Uterus (tissue), 4 donors: ENCODE measurements around the gene CCT8L2. TPM values are rescaled to one million over a fixed set of nuclear protein-coding genes. Genes with fewer than 3 reads are reported as not detected.
"Not testable (repeated sequence)": the region's sequence is repeated elsewhere in the genome, so short reads cannot be mapped to it uniquely, and the experiment has no call there.

Source experiments
- DNase-seq, 2 donors: peaks; one replicate each; pipeline ENCODE4 v3.0.0-alpha.2; 2019 to 2020
- H3K27ac ChIP-seq, 2 donors: fragments of 200-600 bp; sonication (generic); 1 replicate in 1 of 2; 2 replicates in 1 of 2; pipeline ENCODE4 v1.5.1; 2016 to 2018
- H3K27me3 ChIP-seq, 2 donors: fragments of 200-600 bp; sonication (generic); one replicate each; pipeline ENCODE4 v1.5.1; 2018 to 2019; ENCODE audit warnings: control low read depth in 1 of 2
- H3K36me3 ChIP-seq, 2 donors: fragments of 200-600 bp; sonication (generic); one replicate each; pipeline ENCODE4 v1.5.1; 2019; ENCODE audit warnings: control low read depth in 1 of 2
- H3K4me1 ChIP-seq, 2 donors: fragments of 200-600 bp; sonication (generic); one replicate each; pipeline ENCODE4 v1.5.1; 2018 to 2019; ENCODE audit warnings: control low read depth in 1 of 2
- H3K4me3 ChIP-seq, 2 donors: fragments of 200-600 bp; sonication (generic); 1 replicate in 1 of 2; 2 replicates in 1 of 2; pipeline ENCODE4 v1.5.1; 2018 to 2019; ENCODE audit warnings: mild to moderate bottlenecking in 1 of 2
- H3K9me3 ChIP-seq, 2 donors: fragments of 200-600 bp; sonication (generic); one replicate each; pipeline ENCODE4 v1.5.1; 2019; ENCODE audit warnings: control low read depth in 1 of 2
- CTCF ChIP-seq, 4 experiments: fragments of 200-600 bp in 2 of 4; fragments of 450-650 bp in 2 of 4; sonication (generic) in 2 of 4; IDR thresholded peaks; one replicate each; pipeline ENCODE4 v1.5.1; 2016 to 2019; ENCODE audit warnings: antibody characterized with exemption in 4 of 4, mild to moderate bottlenecking in 2 of 4, moderate library complexity in 1 of 4
- POLR2A ChIP-seq, 2 donors: fragments of 450-650 bp; IDR thresholded peaks; one replicate each; pipeline ENCODE4 v1.6.1; 2016; ENCODE audit warnings: antibody characterized with exemption in 2 of 2, mild to moderate bottlenecking in 1 of 2, moderate library complexity in 1 of 2
- intact Hi-C: fragments of 100-400 bp; cut with DNase I; formaldehyde crosslinking; loops from one replicate; pipeline ENCODE4 v1.15.1; 2023; ENCODE audit warnings: low total_unique reads
- total RNA-seq, 4 donors: library from RNA; depleted of rRNA in 3 of 4; stranded (reverse); fragments of >200 nt in 3 of 4; gene quantifications; one replicate each; pipeline versions ENCODE4 v1.1.0 to v1.2.4, GENCODE V29; 2014 to 2023
- donor health status: DM: yes; HTN: yes; CAD: no.

Gene CCT8L2
- total RNA-seq, 4 donors from 2014 or later: not detected

DNA sequence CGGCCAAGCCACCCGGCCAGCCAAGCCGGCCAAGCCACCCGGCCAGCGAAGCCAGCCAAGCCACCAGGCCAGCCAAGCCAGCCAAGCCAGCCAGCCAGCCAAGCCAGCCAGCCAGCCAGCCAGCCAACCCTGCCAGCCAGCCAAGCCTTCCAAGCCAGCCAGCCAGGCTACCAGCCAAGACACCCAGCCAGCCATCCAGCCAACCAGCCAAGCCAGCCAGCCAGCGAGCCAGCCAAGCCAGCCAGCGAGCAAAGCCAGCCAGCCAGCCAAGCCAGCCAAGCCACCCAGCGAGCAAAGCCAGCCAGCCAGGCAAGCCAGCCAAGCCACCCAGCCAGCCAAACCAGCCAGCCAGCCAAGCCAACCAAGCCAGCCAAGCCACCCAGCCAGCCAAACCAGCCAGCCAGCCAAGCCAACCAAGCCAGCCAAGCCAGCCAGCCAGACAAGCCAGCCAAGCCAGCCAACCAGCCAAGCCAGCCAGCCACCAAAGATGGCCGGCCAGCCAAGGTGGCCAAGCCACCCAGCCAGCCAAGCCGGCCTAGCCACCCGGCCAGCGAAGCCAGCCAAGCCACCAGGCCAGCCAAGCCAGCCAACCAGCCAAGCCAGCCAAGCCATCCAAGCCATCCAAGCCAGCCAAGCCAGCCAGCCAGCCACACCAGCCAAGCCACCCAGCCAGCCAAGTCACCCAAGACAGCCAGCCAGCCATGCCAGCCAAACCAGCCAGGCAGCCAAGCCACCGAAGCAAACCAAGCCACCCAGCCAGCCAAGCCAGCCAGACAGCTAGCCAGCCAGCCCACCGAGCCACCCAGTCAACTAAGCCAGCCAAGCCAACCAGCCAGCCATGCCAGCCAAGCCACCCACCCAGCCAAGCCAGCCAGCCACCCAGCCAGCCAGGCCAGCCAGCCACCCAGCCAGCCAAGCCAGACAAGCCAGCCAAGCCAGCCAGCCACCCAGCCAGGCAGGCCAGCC lies 28.8 kb downstream of the CCT8L2 start:
- TF ChIP-seq CTCF (IDR thresholded peaks at IDR 0.05): no peak
- TF ChIP-seq POLR2A (IDR thresholded peaks at IDR 0.05): no peak
- intact Hi-C loops: no loop called here
- Histone ChIP-seq H3K4me3 (no peak overlapping the region), H3K36me3 (no peaks in the 10 kb centered on the region), H3K9me3 (peaks cover 0 to 4% of the 10 kb centered on the region in 2 donors), H3K27ac (no peak overlapping the region), H3K27me3 (no peaks in the 10 kb centered on the region), H3K4me1 (no peaks in the 10 kb centered on the region)
- no peak for DNase-seq

GRCh38 chr22:16562711-16563554 lies 29.7 kb downstream of the CCT8L2 start:
- no peak for DNase-seq
- Histone ChIP-seq H3K27ac (no peak overlapping the region), H3K4me1 (no peaks in the 10 kb centered on the region), H3K4me3 (no peak overlapping the region), H3K36me3 (no peaks in the 10 kb centered on the region), H3K27me3 (no peaks in the 10 kb centered on the region), H3K9me3 (peaks cover 0 to 4% of the 10 kb centered on the region in 2 donors)
- intact Hi-C loops: no loop called here
- TF ChIP-seq CTCF (IDR thresholded peaks at IDR 0.05) (no peak), POLR2A (IDR thresholded peaks at IDR 0.05) (no peak)

DNA sequence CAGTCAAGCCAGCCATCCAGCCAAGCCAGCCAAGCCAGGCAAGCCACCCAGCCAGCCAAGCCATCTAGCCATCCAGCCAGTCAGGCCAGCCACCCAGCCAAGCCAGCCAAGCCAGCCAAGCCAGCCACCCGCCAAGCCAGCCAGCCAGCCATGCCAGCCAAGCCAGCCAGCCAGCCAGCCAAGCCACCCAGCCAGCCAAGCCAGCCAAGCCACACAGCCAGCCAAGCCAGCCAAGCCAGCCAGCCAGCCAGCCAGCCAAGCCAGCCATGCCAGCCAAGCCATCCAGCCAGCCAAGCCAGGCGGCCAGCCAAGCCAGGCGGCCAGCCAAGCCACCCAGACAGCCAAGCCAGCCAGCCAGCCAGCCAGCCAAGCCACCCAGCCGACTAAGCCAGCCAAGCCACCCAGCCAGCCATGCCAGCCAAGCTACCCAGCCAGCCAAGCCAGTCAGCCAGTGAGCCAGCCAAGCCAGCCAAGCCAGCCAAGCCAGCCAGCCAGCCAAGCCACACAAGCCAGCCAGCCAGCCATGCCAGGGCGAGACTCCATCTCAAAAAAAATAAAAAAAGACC lies 31.4 kb downstream of the CCT8L2 start:
- H3K4me1 ChIP-seq, H3K27me3 ChIP-seq, H3K36me3 ChIP-seq, DNase-seq, H3K27ac ChIP-seq, intact Hi-C loops, H3K4me3 ChIP-seq, H3K9me3 ChIP-seq: not testable (repeated sequence)

DNA sequence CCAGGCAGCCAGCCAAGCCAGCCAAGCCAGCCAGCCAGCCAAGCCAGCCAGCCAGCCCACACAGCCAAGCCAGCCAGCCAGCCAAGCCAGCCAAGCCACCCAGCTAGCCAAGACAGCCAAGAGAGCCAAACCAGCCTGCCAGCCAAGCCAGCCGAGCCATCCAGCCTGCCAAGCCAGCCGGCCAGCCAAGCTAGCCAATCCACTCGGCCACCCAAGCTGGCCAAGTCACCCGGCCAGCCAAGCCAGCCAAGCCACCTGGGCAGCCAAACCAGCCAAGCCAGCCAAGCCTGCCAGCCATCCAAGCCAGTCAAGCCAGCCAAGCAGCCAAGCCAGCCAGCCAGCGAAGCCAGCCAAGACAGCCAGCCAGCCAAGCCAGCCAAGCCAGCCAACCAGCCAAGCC lies 32.0 kb downstream of the CCT8L2 start:
- H3K36me3 ChIP-seq, DNase-seq, intact Hi-C loops, H3K9me3 ChIP-seq, H3K27me3 ChIP-seq, H3K27ac ChIP-seq, H3K4me3 ChIP-seq, H3K4me1 ChIP-seq: not testable (repeated sequence)

DNA sequence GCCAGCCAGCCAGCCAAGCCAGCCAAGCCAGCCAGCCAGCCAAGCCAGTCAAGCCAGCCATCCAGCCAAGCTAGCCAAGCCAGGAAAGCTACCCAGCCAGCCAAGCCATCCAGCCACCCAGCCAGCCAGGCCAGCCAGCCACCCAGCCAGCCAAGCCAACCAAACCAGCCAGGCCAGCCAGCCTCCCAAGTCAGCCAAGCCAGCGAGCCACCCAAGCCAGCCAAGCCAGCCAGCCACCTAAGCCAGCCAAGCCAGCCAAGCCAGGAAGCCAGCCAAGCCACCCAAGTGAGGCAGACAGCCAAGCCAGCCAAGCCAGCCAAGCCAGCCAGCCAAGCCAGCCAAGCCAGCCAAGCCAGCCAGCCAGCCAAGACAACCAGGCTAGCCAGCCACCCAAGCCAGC lies 32.6 kb downstream of the CCT8L2 start:
- H3K36me3 ChIP-seq, H3K4me1 ChIP-seq, intact Hi-C loops, H3K27ac ChIP-seq, H3K27me3 ChIP-seq, DNase-seq, H3K9me3 ChIP-seq, H3K4me3 ChIP-seq: not testable (repeated sequence)

DNA sequence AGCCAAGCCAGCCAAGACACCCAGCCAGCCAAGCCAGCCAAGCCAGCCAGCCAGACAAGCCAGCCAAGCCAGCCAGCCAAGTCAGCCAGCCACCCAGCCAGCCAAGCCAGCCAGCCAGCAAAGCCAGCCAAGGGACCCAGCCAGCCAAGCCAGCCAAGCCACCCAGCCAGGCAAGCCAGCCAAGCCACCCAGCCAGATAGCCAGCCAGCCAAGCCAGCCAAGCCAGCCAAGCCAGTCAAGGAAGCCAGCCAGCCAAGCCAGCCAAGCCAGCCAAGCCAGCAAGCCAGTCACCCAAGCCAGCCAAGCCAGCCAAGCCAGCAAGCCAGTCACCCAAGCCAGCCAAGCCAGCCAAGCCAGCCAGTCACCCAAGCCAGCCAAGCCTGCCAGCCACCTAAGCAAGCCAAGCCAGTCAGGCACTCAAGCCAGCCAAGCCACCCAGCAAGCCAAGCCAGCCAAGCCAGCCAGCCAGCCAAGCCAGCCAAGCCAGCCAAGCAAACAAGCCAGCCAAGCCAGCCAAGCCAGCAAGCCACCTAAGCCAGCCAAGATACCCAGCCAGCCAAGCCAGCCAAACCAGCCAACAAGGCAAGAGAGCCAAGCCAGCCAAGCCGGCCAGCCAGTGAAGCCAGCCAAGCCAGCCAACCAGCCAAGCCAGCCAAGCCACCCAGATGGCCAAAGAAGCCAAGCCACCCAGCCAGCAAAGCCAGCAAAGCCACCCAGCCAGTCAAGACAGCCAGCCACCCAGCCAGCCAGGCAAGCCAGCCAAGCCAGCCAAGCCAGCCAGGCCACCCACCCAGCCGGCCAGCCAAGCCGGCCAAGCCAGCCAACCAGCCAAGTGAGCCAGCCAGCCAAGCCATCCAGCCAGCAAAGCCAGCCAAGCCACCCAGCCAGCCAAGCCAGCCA lies 33.3 kb downstream of the CCT8L2 start:
- Histone ChIP-seq H3K4me3 (no peak overlapping the region), H3K27ac (no peak overlapping the region), H3K9me3 (no peaks in the 10 kb centered on the region), H3K36me3 (no peaks in the 10 kb centered on the region), H3K27me3 (no peaks in the 10 kb centered on the region), H3K4me1 (no peaks in the 10 kb centered on the region)
- TF ChIP-seq CTCF (IDR thresholded peaks at IDR 0.05): no peak
- TF ChIP-seq POLR2A (IDR thresholded peaks at IDR 0.05): no peak
- DNase-seq: no peak
- intact Hi-C loops: no loop called here

DNA sequence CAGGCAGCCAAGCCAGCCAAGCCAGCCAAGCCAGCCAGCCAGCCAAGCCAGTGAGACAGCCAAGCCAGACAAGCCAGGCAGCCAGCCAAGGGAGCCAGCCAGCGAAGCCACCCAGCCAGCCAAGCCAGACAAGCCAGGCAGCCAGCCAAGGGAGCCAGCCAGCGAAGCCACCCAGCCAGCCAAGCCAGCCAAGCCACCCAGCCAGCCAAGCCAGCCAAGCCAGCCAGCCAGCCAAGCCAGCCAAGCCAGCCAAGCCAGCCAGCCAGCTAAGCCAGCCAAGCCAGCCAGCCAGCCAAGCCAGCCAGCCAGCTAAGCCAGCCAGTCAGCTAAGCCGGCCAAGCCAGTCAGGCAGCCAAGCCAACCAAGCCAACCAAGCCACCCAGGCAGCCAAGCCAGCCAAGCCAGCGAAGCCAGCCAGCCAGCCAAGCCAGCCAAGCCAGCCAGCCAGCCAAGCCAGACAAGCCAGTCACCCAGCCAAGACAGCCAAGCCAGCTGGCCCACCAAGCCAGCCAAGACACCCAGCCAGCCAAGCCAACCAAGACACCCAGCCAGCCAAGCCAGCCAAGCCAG lies 34.1 kb downstream of the CCT8L2 start:
- H3K36me3 ChIP-seq, DNase-seq, H3K27ac ChIP-seq, H3K4me1 ChIP-seq, intact Hi-C loops, H3K27me3 ChIP-seq, H3K4me3 ChIP-seq, H3K9me3 ChIP-seq: not testable (repeated sequence)

GRCh38 chr22:16557511-16557910 lies 35.1 kb downstream of the CCT8L2 start:
- intact Hi-C loops, H3K4me1 ChIP-seq, H3K27ac ChIP-seq, H3K27me3 ChIP-seq, H3K36me3 ChIP-seq, H3K4me3 ChIP-seq, H3K9me3 ChIP-seq, DNase-seq: not testable (repeated sequence)
